ENCODE data around the gene DHX36.

DNA sequence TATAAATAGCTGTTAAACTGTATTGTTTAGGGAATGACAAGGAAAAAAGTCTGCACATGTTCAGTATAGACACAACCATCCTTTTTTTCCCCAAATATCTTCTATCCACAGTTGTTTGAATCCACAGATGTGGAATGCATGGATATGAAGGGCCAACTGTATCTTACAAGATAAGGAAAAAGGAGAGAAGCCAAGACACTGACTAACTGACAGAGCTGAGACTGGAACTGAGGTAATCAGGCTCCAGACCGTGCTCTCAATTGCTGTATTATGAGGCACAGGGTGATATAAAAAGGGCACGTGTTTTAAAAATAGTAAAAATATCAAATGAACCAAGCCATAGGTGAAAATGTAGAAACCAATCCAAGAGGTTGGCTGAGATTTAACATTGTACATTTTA, 49.0 kb downstream of the DHX36 start:
- TF ChIP-seq, protein P1, sequence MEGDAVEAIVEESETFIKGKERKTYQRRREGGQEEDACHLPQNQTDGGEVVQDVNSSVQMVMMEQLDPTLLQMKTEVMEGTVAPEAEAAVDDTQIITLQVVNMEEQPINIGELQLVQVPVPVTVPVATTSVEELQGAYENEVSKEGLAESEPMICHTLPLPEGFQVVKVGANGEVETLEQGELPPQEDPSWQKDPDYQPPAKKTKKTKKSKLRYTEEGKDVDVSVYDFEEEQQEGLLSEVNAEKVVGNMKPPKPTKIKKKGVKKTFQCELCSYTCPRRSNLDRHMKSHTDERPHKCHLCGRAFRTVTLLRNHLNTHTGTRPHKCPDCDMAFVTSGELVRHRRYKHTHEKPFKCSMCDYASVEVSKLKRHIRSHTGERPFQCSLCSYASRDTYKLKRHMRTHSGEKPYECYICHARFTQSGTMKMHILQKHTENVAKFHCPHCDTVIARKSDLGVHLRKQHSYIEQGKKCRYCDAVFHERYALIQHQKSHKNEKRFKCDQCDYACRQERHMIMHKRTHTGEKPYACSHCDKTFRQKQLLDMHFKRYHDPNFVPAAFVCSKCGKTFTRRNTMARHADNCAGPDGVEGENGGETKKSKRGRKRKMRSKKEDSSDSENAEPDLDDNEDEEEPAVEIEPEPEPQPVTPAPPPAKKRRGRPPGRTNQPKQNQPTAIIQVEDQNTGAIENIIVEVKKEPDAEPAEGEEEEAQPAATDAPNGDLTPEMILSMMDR (IDR thresholded peaks at IDR 0.05 in 8 of 11, conservative IDR thresholded peaks at IDR 0.05 in 3 of 11), result no peak
- TF ChIP-seq POLR2AphosphoS5 (IDR thresholded peaks at IDR 0.05), result no peak
- no peak for TF ChIP-seq POLR2A (IDR thresholded peaks at IDR 0.05)
